AG10803 (cell line): ENCODE measurements around the gene ALKBH4.

ENCODE experiments used
- DNase-seq: peaks from one replicate; pipeline ENCODE4 v3.0.0; 2010; ENCODE audit warnings: low read depth
- H3K4me3 ChIP-seq: 2 replicates; pipeline ENCODE4 v1.5.1; 2011; ENCODE audit warnings: mild to moderate bottlenecking, low read length, control low read depth
- CTCF ChIP-seq: conservative IDR thresholded peaks from 2 replicates; pipeline ENCODE4 v1.5.1; 2011; ENCODE audit warnings: mild to moderate bottlenecking, low read length, control low read depth, inconsistent platforms

The ALKBH4 gene

GRCh38 chr7:102432442-102433218 is 32.0 kb downstream of the ALKBH4 start:
- TF ChIP-seq CTCF: no peak
- H3K4me3 ChIP-seq: peak overlapping the region; percentile 66
- no peak for DNase-seq

DNA sequence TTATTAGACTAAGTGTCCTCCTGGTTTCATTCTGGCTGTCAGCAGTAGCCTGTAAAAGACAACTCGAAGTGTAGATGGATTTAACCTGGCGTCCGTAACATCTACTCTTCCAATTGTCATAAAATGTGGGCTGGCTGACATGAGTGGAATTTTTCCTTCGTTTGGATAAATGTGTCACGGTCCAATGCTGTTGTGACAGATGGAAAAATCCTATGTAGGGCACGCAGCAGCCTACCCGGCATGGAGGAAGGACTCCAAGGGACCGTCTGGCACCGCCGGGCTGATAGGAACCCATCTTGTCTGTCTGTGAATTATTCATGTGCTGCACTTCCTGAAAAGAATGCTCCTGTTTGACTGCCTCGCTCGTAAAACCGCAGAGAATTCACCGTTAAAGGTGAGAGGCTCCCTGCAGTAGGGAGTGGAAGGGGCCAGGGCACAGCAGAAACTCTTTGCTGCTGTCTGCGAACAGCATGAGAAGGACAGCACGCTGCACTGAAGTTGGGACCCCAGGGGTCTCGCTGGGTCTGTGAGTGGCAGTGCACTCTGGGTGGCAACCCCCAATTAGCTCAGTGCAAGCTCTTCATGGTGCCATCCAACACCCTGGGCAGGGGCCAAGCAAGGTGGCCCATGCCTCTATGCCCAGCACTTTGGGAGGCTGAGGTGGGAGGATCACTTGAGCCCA is 32.9 kb downstream of the ALKBH4 start:
- no peak for TF ChIP-seq CTCF
- no peak overlapping the region for H3K4me3 ChIP-seq
- peak; percentile 6 for DNase-seq

DNA sequence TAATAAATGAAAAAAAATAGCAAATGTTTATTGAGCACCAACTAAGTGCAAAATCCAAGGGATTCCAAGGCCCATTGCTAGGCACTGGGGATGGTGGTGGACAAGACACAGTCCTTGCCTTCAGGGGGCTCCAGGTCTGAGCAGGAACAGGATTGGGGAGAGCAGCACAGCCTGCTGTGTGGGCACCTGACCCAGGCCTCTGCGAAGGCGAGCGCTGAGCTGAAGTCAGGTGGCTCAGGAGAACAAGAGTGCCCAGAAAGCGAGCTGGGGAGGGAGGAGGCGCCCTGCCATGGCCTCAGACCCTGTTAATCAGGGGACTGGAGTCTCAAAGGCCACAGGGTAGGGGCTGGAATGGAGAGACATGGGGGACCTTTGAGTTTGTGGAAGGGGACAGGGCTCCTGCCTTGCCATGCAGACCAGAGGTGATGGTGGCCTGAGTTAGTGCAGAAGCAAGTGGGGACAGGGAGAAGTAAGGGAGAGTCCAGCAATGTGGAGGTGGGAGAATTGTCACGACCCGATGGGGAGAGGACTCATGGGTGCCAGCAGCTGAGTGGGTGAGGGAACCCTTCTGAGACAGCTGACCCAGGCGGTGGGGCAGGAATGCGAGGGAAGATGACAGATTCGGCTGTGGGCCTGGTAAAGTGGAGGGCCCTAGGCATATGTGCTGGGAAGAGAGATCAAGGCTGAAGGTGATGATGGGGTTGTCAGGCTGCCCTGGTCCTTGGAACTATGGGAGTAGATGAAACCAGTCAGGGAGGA is 35.3 kb downstream of the ALKBH4 start:
- no peak for TF ChIP-seq CTCF
- DNase-seq: no peak
- H3K4me3 ChIP-seq: no peak overlapping the region

GRCh38 chr7:102427019-102427405 is 37.7 kb downstream of the ALKBH4 start:
- DNase-seq: no peak

DNA sequence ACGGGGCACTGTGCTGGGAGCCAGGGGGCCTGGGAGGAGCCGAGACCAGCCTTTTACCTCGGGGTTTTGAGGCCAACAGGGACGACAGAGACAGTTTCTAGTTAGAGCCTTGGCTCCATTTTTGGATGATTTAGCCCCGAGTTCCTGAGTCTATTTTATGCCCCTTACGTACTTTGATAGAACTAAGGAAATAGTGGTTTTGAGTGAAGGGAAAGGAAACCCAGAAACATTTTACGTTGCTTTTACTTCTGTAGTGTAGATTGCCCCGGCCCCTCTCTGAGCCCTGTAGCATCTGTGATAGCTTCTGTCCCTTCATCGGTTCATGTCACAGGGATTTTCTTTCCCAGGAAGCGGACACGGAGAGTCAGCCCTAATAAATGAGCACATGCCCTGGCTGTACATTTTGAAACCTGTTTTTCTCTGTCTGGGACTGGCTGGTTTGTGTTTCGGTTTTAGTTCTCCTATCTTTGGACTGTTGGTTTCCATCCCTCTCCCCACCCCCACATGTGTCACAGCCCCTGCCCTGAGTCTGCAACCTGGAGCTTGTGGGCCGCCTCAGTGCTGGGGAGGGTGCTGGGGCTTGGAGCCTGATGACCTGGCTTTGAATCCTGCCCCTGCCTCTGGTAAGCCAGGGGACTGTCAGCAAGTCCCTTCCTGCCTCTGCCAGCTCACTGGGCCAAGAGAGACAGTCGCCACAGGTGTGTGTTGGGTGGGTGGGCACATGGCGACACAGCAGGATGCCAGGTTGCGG is 38.2 kb downstream of the ALKBH4 start:
- no peak overlapping the region for H3K4me3 ChIP-seq

More at GRCh38 chr7:102427019-102427405, 37.7 kb downstream of the ALKBH4 start:
- no peak overlapping the region for H3K4me3 ChIP-seq
- TF ChIP-seq CTCF: no peak

More for the DNA sequence above, 38.2 kb downstream of the ALKBH4 start:
- no peak for DNase-seq
- no peak for TF ChIP-seq CTCF
